GM18909 (cell line): ENCODE data around the gene REEP3.

Experiments used
- ATAC-seq: cut with Tn5 transposase; IDR thresholded peaks from one replicate; pipeline ENCODE4 v1.9.1; 2021; ENCODE audit warnings: mild to moderate bottlenecking; ENCODE audit not compliant: unreplicated experiment, poor library complexity

REEP3 gene

GRCh38 chr10:63624701-63625100 lies 103.5 kb downstream of the REEP3 start:
- ATAC-seq = no peak

DNA sequence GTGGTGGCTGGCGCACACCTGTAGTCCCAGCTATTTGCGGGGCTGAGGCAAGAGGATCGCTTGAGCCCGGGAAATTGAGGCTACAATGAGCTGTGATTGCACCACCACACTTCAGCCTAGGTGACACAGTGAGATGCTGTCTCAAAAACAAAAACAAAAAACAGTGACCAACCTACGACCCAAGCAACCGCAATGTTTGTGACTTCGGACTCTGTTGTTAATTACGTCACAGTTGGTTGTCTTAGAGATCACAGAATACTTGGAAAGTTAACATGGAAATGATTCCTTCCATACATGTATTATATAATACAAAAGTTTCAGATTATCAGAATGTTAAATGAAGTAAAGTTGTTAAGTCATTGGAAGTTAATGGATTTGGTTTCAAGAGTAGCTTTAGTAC lies 106.2 kb downstream of the REEP3 start:
- ATAC-seq = no peak

GRCh38 chr10:63627881-63628296 lies 106.7 kb downstream of the REEP3 start:
- no peak for ATAC-seq

- ATAC-seq = peak; percentile 31
These were observed 107.5 kb downstream of the REEP3 start for GRCh38 chr10:63628526-63629362.

DNA sequence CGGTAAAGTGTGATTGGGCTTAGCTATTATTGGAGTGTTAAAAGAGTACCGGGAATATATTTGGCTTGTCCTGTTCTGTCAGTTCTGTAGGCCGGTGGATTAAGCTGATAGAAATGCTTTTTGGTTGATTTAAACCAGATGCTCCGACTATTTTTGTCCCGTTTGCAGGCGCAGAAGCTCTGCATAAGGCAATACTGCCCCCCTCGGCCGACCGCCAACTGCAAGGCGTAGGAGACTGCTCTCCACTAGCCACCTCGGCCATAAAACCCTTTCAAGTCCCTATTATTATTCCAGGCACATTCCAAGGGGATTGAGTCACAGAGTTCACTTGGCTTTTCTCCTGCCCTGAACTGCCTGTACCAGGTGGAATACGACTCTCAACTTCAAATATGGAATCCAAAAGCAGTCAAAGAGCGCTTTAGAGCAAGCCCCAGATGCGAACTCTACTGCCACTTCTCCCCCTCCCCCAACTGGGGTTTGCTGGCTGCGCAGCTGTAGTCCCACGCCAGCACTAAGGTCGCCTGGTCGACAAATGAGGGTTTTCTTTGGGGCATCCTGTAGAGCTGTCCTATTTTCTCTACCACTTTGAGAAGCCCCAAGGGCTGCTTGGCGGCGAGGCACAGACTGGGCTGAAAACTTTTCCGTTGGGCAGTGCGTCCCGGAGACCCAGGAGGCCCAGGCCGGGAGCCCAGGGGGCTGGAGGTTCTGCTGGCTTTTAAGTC lies 108.3 kb downstream of the REEP3 start:
- peak; percentile 58 for ATAC-seq

DNA sequence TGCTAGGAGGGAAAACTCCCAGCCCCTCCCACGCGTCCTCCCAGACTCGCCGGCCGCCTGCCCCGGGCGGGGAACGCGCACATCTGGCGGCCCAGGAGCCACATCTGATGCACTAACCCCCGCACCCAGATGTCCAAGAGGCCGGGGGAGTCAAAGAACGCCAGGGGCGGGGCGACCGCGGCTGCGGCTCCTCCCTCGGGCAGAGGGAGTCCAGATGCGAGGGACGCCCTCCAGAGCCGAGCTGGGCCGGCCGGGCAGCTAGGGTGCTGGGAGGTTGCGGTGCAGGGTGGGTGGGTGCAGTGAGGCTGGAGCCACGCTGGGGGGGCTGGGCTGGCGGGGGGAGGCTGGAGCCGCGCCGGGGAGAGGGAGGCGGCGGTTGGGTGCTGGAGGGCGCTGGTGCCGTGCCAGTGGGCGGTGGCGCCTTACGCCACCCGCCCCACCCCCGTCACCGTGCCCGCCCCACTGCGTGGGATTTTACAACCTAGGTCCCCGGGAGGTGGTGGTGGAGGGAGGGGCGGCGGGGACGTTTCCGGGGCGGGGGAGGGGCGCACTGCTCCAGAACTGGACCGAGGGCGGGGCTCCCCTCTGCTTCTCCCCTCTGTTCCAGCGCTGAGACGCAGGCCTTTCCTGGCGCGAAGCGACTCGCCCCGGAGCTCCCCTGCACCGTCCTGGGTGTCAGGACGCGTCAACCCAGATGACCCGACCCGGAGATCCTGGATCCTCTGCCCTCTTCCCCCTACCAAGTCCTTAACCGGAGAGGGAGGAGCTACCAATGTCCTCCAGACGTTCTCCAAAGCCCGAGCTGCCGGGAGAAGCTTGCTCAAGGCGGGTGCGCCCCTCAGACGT lies 109.1 kb downstream of the REEP3 start:
- ATAC-seq = peak; percentile 71

DNA sequence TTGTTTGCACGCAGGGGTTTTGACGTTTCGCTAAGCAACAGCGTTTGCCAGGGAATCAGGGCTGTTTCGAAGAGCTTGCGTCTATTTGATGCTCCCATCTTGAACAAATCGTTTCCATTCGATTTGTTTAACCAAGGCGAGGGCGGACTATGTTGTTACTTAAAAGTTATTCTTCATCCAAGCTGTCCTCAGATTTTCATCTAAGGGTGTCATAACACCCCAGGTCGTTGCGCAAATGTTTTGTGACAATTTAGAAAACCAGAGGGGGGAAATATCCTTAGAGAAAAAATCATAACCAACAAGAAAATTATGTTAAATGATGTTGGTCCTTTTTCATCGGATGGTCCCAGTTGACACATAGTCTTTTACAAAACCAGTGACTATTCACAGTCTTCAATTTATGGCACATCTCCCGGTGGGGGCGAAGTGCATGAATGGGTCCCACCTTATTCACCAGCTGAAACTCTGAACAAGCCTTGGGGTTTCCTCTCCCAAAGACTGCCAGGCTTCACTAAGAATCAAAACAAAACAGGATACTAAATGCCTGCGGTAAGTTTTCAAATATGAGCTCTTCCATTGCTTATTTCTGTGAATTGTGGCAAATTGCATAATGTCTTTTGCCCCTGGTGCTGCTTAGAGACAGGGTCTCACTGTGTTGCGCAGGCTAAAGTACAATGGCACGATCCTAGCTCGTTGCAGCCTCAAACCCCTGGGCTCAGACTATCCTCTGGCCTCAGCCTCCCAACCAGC lies 109.9 kb downstream of the REEP3 start:
- no peak for ATAC-seq

DNA sequence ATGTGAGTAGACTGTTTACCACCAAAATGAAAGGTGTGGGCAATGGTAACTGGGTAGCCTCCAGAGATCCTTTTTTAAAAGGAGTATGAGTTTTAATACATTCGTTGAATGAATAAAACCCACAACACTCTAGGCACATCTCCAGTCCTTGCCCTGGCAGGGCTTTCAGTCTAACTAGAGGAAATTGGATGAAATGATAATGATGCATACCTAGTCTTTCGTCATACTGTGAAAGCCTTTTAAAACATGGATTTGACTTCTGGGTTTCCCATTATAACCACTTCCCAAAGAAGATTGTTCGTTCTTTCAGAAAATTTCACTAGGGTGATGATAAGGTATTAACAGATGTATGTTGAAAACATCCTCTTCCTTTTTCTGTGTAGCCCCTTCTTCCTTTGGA lies 110.8 kb downstream of the REEP3 start:
- no peak for ATAC-seq

GRCh38 chr10:63633677-63634487 lies 112.7 kb downstream of the REEP3 start:
- ATAC-seq = no peak

DNA sequence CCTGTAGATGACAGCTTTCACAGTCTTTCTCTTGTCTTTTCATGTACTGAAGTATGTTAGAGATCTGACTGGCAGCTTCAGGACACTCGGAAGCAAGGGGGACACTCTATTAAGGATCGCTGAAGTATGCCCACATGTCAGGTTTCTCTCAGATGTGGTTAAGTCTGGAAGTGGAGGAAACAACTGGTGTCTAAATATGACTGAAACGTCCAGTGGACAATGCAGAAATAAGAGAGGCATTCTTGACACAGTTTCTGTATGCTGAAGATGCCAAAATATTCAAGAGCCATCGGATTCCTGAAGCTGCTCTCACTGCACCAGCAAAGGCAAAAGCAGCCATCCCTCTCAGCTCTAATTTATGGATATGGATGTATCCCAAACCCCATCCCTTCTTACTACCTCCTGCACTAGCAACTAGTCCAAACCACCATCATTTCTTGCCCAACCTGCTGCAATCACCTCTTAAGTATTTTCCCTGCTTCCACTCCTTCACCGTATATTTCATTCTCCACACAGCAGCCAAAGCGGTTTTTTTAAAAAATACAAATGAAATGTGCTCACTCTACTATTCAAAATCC lies 113.4 kb downstream of the REEP3 start:
- ATAC-seq = no peak

DNA sequence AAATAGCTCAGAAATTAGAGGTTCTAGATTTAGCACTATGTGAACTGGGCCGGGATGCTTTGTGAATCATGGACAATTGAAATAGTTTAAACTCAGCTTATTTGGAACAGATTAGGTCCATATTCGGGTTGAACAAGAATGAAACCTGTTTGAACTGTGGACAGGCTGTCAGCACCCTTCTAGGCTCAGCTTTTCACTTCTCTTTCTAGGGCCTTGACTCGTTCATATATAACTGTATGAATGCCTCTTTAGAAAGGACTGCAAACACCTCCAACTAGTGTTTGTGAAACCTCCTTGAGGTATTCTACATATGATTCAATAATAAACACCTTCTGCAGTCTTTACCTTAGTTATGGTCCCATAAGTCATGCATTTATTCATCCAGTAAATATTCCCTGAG lies 115.6 kb downstream of the REEP3 start:
- no peak for ATAC-seq

- no peak for ATAC-seq
These were observed 116.7 kb downstream of the REEP3 start for GRCh38 chr10:63637901-63638327.

DNA sequence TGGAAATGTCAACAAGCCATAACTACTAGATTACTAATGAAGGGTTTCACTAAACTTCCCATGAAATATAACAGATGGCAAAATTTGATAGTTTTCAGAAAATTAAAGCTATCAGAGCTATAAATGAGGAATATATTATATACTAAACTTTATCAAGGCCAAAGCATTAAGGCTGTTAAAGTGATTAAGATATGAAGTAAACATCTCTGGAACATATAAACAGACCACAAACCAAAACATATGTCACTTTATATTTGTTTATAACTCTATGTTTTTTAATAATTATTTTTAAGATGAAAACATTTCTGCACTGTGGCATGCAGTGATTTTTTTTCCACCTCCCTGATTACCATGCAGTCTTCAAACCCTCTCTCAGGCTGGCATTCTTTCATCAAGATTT lies 120.2 kb downstream of the REEP3 start:
- no peak for ATAC-seq

GRCh38 chr10:63641799-63642198 lies 120.6 kb downstream of the REEP3 start:
- no peak for ATAC-seq

DNA sequence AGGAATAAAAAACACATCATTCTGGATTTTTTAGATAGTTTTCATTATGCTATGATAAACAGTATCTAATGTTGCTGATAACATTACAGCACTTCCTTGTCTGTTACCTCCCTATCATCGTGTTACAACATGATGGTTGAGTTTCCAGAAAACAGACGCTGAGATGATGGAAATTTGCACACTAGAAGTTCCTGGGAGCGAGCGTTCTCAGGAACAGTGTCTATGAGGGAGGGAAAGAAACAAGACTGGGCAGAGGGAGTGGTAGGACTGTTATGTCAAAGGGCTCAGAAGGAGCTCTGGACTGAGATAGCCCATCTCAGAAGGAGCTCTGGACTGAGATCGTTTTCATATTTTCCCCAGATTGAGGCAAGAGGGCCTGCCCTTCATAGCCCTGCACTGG lies 121.6 kb downstream of the REEP3 start:
- no peak for ATAC-seq

GRCh38 chr10:63644418-63645142 lies 123.4 kb downstream of the REEP3 start:
- ATAC-seq = no peak

- ATAC-seq = no peak
These were observed 124.0 kb downstream of the REEP3 start for GRCh38 chr10:63645195-63645594.

DNA sequence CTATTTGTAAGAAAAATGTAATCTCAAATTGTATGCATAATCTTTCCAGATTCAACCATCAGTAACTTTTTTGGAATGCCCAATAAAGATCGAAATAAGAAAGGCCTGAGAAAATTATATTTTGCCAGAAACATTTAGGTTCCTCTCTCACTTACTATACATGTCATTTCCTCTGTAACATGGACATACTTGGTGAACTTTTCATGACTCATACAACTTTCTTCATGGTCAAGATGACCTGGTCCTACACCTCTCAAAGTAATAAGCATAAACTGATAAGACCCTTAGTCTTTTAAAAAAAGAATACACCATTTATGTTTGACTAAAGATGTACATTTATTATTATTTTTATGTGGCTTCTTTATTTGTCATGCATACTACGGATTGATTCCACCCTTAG lies 125.3 kb downstream of the REEP3 start:
- peak; percentile 46 for ATAC-seq
